BE2C (cell line): ENCODE results near the gene RNF207.
A peak's percentile ranks its signal among the peaks of the same experiment; 100 is the strongest.

ENCODE experiments used
- DNase-seq: peaks from one replicate; pipeline ENCODE4 v3.0.0-alpha.2; 2020
- H3K27me3 ChIP-seq: fragments of 250-450 bp; sonication (Bioruptor Pico); 2 replicates; pipeline ENCODE4 v1.5.1; 2020; ENCODE audit warnings: mild to moderate bottlenecking
- H3K36me3 ChIP-seq: fragments of 250-450 bp; sonication (Bioruptor Pico); 2 replicates; pipeline ENCODE4 v1.5.1; 2020; ENCODE audit warnings: mild to moderate bottlenecking
- H3K4me1 ChIP-seq: fragments of 250-450 bp; sonication (Bioruptor Pico); 2 replicates; pipeline ENCODE4 v1.5.1; 2020
- H3K4me3 ChIP-seq: 2 replicates; pipeline ENCODE4 v1.5.1; 2011; ENCODE audit warnings: low read depth, low read length
- H3K9me3 ChIP-seq: fragments of 250-450 bp; sonication (Bioruptor Pico); 2 replicates; pipeline ENCODE4 v1.5.1; 2020
- CTCF ChIP-seq: IDR thresholded peaks from 2 replicates; pipeline ENCODE4 v1.5.1; 2012; ENCODE audit warnings: mild to moderate bottlenecking, low read depth, low read length

RNF207 gene

GRCh38 chr1:6162773-6163172 is 43.1 kb upstream of the RNF207 start:
- Histone ChIP-seq H3K4me3 (no peak overlapping the region), H3K27me3 (no peaks in the 10 kb centered on the region), H3K4me1 (no peaks in the 10 kb centered on the region; the same call in 1 of the 2 replicates), H3K9me3 (no peaks in the 10 kb centered on the region), H3K36me3 (no peaks in the 10 kb centered on the region)
- peak; percentile 26; the same call in 1 of the 2 replicates for TF ChIP-seq CTCF
- DNase-seq, result peak; percentile 56

DNA sequence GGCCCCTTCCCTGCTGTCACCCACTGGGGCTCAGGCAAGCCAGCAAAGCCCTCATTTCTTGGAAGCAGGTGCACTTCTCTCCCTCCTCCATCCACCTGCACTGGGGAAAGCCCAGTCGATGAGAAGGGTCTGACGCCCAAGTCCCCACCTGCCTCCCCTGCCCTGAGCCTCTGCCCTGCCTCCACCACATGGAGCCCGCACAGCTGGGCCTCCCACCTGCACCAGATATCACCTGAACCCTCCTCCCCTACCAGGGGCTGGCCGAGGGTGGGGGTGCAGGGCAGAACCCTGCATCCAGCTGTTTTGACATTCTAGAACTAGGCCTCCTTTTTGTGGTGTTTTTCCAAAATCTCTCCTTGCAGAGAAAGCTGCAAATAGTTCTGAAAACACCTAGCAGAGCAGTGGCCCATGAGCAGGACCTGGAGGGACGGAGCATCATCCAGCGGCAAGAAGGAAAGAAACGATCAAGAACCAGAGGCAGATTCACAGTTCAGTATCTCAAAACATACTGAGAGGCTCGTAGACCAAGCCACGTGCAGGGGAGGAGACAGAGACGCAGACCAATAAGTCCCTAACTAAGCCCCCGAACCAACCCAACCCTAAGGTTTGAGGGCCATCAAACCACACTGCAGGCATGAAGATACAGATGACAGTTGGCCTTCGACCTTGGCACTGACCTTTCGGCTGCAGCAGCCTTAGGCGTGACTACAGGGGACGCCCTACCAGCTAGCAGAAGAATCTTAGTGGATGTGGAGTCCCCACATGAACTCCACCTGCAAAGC is 42.5 kb upstream of the RNF207 start:
- no peak overlapping the region for H3K4me3 ChIP-seq
- H3K36me3 ChIP-seq, result no peaks in the 10 kb centered on the region
- no peaks in the 10 kb centered on the region for H3K9me3 ChIP-seq
- H3K4me1 ChIP-seq, result no peaks in the 10 kb centered on the region; the same call in 1 of the 2 replicates
- DNase-seq, result no peak
- TF ChIP-seq CTCF, result no peak
- H3K27me3 ChIP-seq, result no peaks in the 10 kb centered on the region

DNA sequence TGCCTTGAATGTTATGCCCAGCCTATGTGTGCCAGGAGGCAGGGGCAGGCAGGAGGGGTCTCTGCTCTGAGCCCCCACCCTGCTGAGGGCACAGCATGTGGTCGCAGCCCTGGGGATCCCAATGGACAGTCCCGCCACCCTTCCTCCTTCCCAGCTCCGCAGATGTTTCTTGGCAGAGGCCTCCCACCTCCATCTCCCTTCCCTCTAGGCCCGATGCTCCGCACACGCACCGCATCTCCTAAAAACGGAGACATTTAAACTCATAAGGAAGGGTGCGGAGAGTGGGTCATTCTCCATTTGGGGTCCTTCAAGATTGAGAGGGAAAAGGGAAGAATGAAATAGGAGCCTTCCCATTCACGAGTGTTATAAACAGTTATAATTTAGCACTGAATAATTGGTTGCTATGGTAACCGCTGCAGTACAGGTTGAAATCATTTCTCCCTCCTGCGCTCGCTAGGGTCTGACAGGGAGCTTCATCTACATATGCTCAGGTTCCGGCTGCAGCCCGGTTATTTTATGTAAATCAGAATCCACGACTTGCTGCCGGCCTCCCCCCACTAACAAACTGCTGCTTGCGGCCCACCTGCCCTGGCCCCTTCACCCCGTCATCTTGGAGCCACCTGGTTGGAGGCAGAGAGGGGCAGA is 41.8 kb upstream of the RNF207 start:
- Histone ChIP-seq H3K4me1 (no peaks in the 10 kb centered on the region; the same call in 1 of the 2 replicates), H3K36me3 (no peaks in the 10 kb centered on the region), H3K27me3 (no peaks in the 10 kb centered on the region), H3K9me3 (no peaks in the 10 kb centered on the region), H3K4me3 (no peak overlapping the region)
- no peak for DNase-seq
- no peak for TF ChIP-seq CTCF

DNA sequence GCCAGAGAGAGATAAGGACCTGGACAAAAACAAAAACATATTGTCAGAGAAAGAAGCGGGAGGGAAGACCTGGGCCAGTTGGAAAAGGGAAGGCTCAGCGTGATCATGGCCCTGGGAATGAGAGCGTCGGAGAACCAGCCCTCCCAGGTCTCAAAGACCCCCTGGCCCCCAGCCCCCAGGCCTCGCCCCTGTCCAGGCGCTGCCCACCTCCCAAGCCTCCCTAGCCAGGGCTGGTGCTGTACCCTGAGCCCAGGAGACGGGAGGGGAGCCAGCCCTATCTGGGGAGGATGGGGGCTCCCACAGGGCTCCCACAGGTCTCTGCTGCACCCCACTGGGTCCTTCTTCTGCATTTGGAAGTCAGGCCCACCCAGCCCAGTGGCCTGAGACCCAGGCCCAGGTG is 40.9 kb upstream of the RNF207 start:
- H3K4me1 ChIP-seq, result no peaks in the 10 kb centered on the region; the same call in 1 of the 2 replicates
- no peak for TF ChIP-seq CTCF
- DNase-seq, result no peak
- no peaks in the 10 kb centered on the region for H3K27me3 ChIP-seq
- no peaks in the 10 kb centered on the region for H3K9me3 ChIP-seq
- H3K4me3 ChIP-seq, result no peak overlapping the region
- no peaks in the 10 kb centered on the region for H3K36me3 ChIP-seq

GRCh38 chr1:6165441-6165985 is 40.4 kb upstream of the RNF207 start:
- Histone ChIP-seq H3K4me3 (no peak overlapping the region), H3K27me3 (no peaks in the 10 kb centered on the region), H3K4me1 (no peaks in the 10 kb centered on the region; the same call in 1 of the 2 replicates), H3K9me3 (no peaks in the 10 kb centered on the region), H3K36me3 (no peaks in the 10 kb centered on the region)
- DNase-seq, result no peak
- TF ChIP-seq CTCF, result no peak

- no peak for DNase-seq
- Histone ChIP-seq H3K36me3 (no peaks in the 10 kb centered on the region), H3K4me3 (no peak overlapping the region), H3K27me3 (no peaks in the 10 kb centered on the region), H3K9me3 (no peaks in the 10 kb centered on the region), H3K4me1 (no peaks in the 10 kb centered on the region; the same call in 1 of the 2 replicates)
- TF ChIP-seq CTCF, result no peak
These were observed 39.7 kb upstream of the RNF207 start for GRCh38 chr1:6166221-6166620.
